Endothelial cell of umbilical vein (primary cell): Measurements from ENCODE around the gene SATB2. TPM values are rescaled to one million over a fixed set of nuclear protein-coding genes. Genes with fewer than 3 reads are reported as not detected.

ENCODE experiments used
- BruUV-seq: library from RNA; stranded (reverse); fragments of 400-500 nt; replicated peaks from 2 replicates; lab custom pipeline; 2021; lab: Mats Ljungman, UMichigan
- CTCF ChIA-PET: fragments of 300-600, 350-600 bp; sonication (Branson Sonifier 250); formaldehyde crosslinking; loops from one replicate; lab custom pipeline; 2021; ENCODE audit warnings: antibody characterized with exemption, inconsistent platforms; lab: Charles Lee
- POLR2A ChIA-PET: fragments of 300-600, 350-600 bp; sonication (Branson Sonifier 250); formaldehyde crosslinking; loops from one replicate; lab custom pipeline; 2021; ENCODE audit warnings: antibody characterized with exemption, inconsistent platforms; lab: Charles Lee
- DNase-seq: peaks from one replicate; pipeline ENCODE4 v3.0.0-alpha.2; 2011; ENCODE audit warnings: low read depth, low spot score
- FAIRE-seq: peaks from 2 replicates; lab custom pipeline; 2011; peaks lifted over from hg19 to GRCh38; lab: Jason Lieb, UNC
- H2AFZ ChIP-seq: 2 replicates; pipeline ENCODE4 v1.6.0; 2012; ENCODE audit warnings: low read depth, low read length, control low read depth, inconsistent platforms
- H3K27ac ChIP-seq: 2 replicates; pipeline ENCODE4 v1.5.1; 2011; ENCODE audit warnings: low read depth, mild to moderate bottlenecking, control low read depth, low read length, moderate library complexity; ENCODE audit not compliant: insufficient read depth
- H3K27me3 ChIP-seq, 2 experiments: 2 replicates each; pipeline versions ENCODE4 v1.6.0 to v1.6.1; 2011; ENCODE audit warnings: low read length in 2 of 2, mixed read lengths in 1 of 2; ENCODE audit not compliant: control insufficient read depth in 2 of 2, insufficient read depth in 2 of 2
- H3K36me3 ChIP-seq, 2 experiments: 2 replicates in 1 of 2; 3 replicates in 1 of 2; pipeline ENCODE4 v1.5.1; 2011; ENCODE audit warnings: low read length in 2 of 2, mild to moderate bottlenecking in 1 of 2, moderate library complexity in 1 of 2; ENCODE audit not compliant: control insufficient read depth in 2 of 2, insufficient read depth in 2 of 2; ENCODE audit errors: extremely low read depth in 1 of 2
- H3K4me1 ChIP-seq: 3 replicates; pipeline ENCODE4 v1.5.1; 2011; ENCODE audit warnings: mild to moderate bottlenecking, low read length; ENCODE audit not compliant: control insufficient read depth, insufficient read depth; ENCODE audit errors: extremely low read depth
- H3K4me2 ChIP-seq: 2 replicates; pipeline ENCODE4 v1.6.1; 2011; ENCODE audit warnings: low read length, control low read depth, mixed read lengths; ENCODE audit not compliant: insufficient read depth
- H3K4me3 ChIP-seq, 3 experiments: fragments of 200-600 bp in 1 of 3; sonication (generic), shearing (Covaris generic) in 1 of 3; replicated peaks in 1 of 3; 2 replicates each; pipeline ENCODE4 v1.5.1; 2011 to 2016; ENCODE audit warnings: control low read depth in 3 of 3, low read length in 3 of 3, mild to moderate bottlenecking in 2 of 3, inconsistent platforms in 1 of 3, low read depth in 1 of 3, moderate library complexity in 1 of 3; ENCODE audit not compliant: insufficient read depth in 1 of 3
- H3K79me2 ChIP-seq: 2 replicates; pipeline ENCODE4 v1.6.0; 2012; ENCODE audit warnings: low read length, inconsistent platforms; ENCODE audit not compliant: control insufficient read depth, insufficient read depth
- H3K9ac ChIP-seq: replicated peaks from 2 replicates; pipeline ENCODE3; 2011; ENCODE audit warnings: low read length, control low read depth; ENCODE audit not compliant: insufficient read depth; ENCODE audit errors: extremely low read depth
- H3K9me1 ChIP-seq: replicated peaks from 3 replicates; pipeline ENCODE4 v1.6.0; 2011; ENCODE audit warnings: mild to moderate bottlenecking, low read length; ENCODE audit not compliant: control insufficient read depth, insufficient read depth; ENCODE audit errors: extremely low read depth
- H3K9me3 ChIP-seq: replicated peaks from 2 replicates; pipeline ENCODE4 v1.5.1; 2012; ENCODE audit warnings: low read length, inconsistent platforms; ENCODE audit not compliant: control insufficient read depth, insufficient read depth
- H4K20me1 ChIP-seq: replicated peaks from 2 replicates; pipeline ENCODE3; 2011; ENCODE audit warnings: mild to moderate bottlenecking, low read length; ENCODE audit not compliant: control insufficient read depth, insufficient read depth; ENCODE audit errors: extremely low read depth
- CTCF ChIP-seq, 2 donors: IDR thresholded peaks; 1 replicate in 1 of 2; 2 replicates in 1 of 2; pipeline ENCODE4 v1.5.1; 2011; ENCODE audit warnings: low read length in 2 of 2, mild to moderate bottlenecking in 2 of 2, moderate library complexity in 2 of 2, control low read depth in 1 of 2, inconsistent platforms in 1 of 2, low read depth in 1 of 2; ENCODE audit not compliant: insufficient read depth in 1 of 2; ENCODE audit errors: extremely low read depth in 1 of 2
- FOS ChIP-seq: IDR thresholded peaks from 2 replicates; pipeline ENCODE4 v1.6.1; 2011; ENCODE audit warnings: mild to moderate bottlenecking, low read length, moderate library complexity, borderline replicate concordance; ENCODE audit not compliant: insufficient read depth
- GATA2 ChIP-seq: IDR thresholded peaks from 2 replicates; pipeline ENCODE4 v1.7.0; 2011; ENCODE audit warnings: low read depth, mild to moderate bottlenecking, moderate library complexity, mixed read lengths, low read length; ENCODE audit not compliant: insufficient read length, insufficient read depth
- dilution Hi-C: fragments of 300-500 bp; cut with MboI; formaldehyde crosslinking; loops from one replicate; pipeline ENCODE4 v1.15.0; 2019; ENCODE audit warnings: low sequenced_read_pairs; ENCODE audit not compliant: extremely low pct_ligation_motif_present
- intact Hi-C: fragments of 100-400 bp; cut with micrococcal nuclease; formaldehyde crosslinking; loops from one replicate; pipeline ENCODE4 v1.10.0; 2022
- polyA plus RNA-seq, 4 experiments: library from polyadenylated mRNA; depleted of rRNA in 3 of 4; stranded (reverse) in 3 of 4; unstranded in 1 of 4; fragments of >200 nt; gene quantifications; 2 replicates each; pipeline versions ENCODE4 v1.2.1 to v1.2.3, GENCODE V29; 2011 to 2012; ENCODE audit warnings: missing spikeins in 1 of 4
- total RNA-seq: library from RNA; stranded (reverse); gene quantifications from 2 replicates; pipeline ENCODE4 v1.2.3, GENCODE V29; 2021

SATB2 gene
- total and polyA plus RNA-seq, 2 donors (not counting 3 experiments of a cell fraction or from before 2014, with no cell fraction given), result 0.47 to 1.1 TPM

- dilution Hi-C loops, result no loop called here
- DNase-seq, result no peak
- H3K4me3 ChIP-seq, result no peak overlapping the region
These were observed 199.4 kb downstream of the SATB2 start for GRCh38 chr2:199258291-199258690.

GRCh38 chr2:199257261-199258224 lies 200.2 kb downstream of the SATB2 start:
- H3K9me3 ChIP-seq, result no peaks in the 10 kb centered on the region
- intact Hi-C loops, result no loop called here
- BruUV-seq, result no TSS peak
- no peaks in the 10 kb centered on the region for H3K27me3 ChIP-seq
- ChIA-PET POLR2A (no interaction called here), CTCF (no interaction called here)
- no peak overlapping the region for H3K4me2 ChIP-seq
- no peaks in the 10 kb centered on the region for H3K79me2 ChIP-seq
- TF ChIP-seq CTCF (IDR thresholded peaks at IDR 0.05; ENCODE audit: extremely low read depth in 1 of 2, insufficient read depth in 1 of 2, low read depth in 1 of 2, low read length in 2 of 2) (no peak), GATA2 (no peak), FOS (no peak)
- DNase-seq, result no peak
- H3K9ac ChIP-seq, result no peak overlapping the region
- dilution Hi-C loops, result no loop called here
- H2AFZ ChIP-seq, result no peak overlapping the region
- FAIRE-seq, result no peak
- no peaks in the 10 kb centered on the region for H3K9me1 ChIP-seq
- no peaks in the 10 kb centered on the region for H3K36me3 ChIP-seq
- no peaks in the 10 kb centered on the region for H4K20me1 ChIP-seq
- H3K4me1 ChIP-seq, result no peaks in the 10 kb centered on the region
- no peak overlapping the region for H3K4me3 ChIP-seq
- H3K27ac ChIP-seq, result no peak overlapping the region

More at GRCh38 chr2:199258291-199258690, 199.4 kb downstream of the SATB2 start:
- Histone ChIP-seq H3K4me2 (no peak overlapping the region), H2AFZ (no peak overlapping the region), H3K27me3 (no peaks in the 10 kb centered on the region), H3K9me3 (no peaks in the 10 kb centered on the region), H3K79me2 (no peaks in the 10 kb centered on the region), H3K9me1 (no peaks in the 10 kb centered on the region), H4K20me1 (no peaks in the 10 kb centered on the region), H3K9ac (no peak overlapping the region), H3K4me1 (no peaks in the 10 kb centered on the region), H3K36me3 (no peaks in the 10 kb centered on the region), H3K27ac (no peak overlapping the region)
- POLR2A ChIA-PET, result no interaction called here
- no peak for FAIRE-seq
- BruUV-seq, result no TSS peak
- intact Hi-C loops, result no loop called here
- CTCF ChIA-PET, result no interaction called here
- no peak for TF ChIP-seq GATA2
